ENCODE results near the gene AOC1.
"Not testable (repeated sequence)": the region's sequence is repeated elsewhere in the genome, so short reads cannot be mapped to it uniquely, and the experiment has no call there.

Gene AOC1

DNA sequence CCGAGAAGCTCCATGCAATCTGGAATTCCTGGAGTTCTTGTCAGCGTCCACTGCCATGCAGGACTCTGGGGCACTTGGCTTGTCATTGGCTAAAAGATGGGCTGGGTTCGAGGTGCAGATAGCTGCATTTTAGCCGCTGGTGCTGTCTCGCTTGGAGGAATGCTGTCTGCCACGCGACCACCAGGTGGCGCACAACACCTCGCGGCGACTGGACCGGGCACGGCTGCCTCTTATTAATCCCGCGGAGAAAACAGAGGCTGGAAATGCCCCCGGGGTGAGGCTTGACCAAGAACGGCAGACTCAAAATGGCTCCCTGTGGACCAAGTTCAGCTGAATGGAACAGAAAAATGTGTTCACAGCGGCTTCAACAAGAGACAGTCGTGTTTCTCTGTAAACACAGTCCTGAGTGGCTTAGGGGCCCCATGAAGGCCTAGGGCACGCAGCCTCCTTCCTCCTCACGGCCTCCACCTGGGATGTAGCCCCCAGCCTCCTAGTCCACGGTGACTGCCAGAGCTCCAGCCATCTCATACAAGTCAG, 46.2 kb downstream of the AOC1 start:
- no peak overlapping the region for H3K9ac ChIP-seq (ENCODE audit: low read length)
- no peak overlapping the region for H3K4me3 ChIP-seq (ENCODE audit: low read depth, low read length)
- H3K27ac ChIP-seq (ENCODE audit: low read depth, low read length), result no peak overlapping the region
- H3K4me1 ChIP-seq (ENCODE audit: control insufficient read depth, insufficient read depth, low read length), result peaks cover 22% of the 10 kb centered on the region
- no peaks in the 10 kb centered on the region for H3K36me3 ChIP-seq (ENCODE audit: control insufficient read depth, insufficient read depth, low read length)
- H3K27me3 ChIP-seq (ENCODE audit: control insufficient read depth, insufficient read depth, low read length), result peaks cover 37% of the 10 kb centered on the region
- H3K9me3 ChIP-seq (ENCODE audit: control insufficient read depth, insufficient read depth, low read depth, low read length), result peaks cover 7% of the 10 kb centered on the region; the same call in 1 of the 2 replicates

DNA sequence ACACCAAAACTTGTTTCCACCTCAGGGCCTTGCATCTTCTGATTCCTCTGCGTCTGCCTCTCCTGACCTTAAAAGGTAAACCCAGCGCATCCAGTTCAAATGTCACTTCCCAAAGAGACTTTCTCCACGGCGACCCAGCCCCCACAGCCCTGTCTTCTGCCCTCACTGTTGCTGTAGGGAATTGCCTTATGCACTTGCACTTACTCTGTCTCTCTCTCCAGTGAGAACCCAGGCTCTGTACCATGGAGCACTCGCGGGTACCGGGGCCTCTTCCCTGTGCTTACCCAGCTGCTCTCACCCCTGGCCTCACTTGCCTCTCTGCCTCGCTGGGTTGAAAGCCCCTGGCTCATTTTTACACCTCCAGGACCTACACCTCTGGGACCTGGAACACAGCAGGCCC, 48.4 kb downstream of the AOC1 start:
- Histone ChIP-seq H3K4me1 (ENCODE audit: control insufficient read depth, insufficient read depth, low read length) (peaks cover 22% of the 10 kb centered on the region), H3K36me3 (ENCODE audit: control insufficient read depth, insufficient read depth, low read length) (no peaks in the 10 kb centered on the region), H3K4me3 (ENCODE audit: low read depth, low read length) (no peak overlapping the region), H3K27me3 (ENCODE audit: control insufficient read depth, insufficient read depth, low read length) (peaks cover 39% of the 10 kb centered on the region), H3K9ac (ENCODE audit: low read length) (no peak overlapping the region), H3K27ac (ENCODE audit: low read depth, low read length) (no peak overlapping the region), H3K9me3 (ENCODE audit: control insufficient read depth, insufficient read depth, low read depth, low read length) (no peaks in the 10 kb centered on the region)

DNA sequence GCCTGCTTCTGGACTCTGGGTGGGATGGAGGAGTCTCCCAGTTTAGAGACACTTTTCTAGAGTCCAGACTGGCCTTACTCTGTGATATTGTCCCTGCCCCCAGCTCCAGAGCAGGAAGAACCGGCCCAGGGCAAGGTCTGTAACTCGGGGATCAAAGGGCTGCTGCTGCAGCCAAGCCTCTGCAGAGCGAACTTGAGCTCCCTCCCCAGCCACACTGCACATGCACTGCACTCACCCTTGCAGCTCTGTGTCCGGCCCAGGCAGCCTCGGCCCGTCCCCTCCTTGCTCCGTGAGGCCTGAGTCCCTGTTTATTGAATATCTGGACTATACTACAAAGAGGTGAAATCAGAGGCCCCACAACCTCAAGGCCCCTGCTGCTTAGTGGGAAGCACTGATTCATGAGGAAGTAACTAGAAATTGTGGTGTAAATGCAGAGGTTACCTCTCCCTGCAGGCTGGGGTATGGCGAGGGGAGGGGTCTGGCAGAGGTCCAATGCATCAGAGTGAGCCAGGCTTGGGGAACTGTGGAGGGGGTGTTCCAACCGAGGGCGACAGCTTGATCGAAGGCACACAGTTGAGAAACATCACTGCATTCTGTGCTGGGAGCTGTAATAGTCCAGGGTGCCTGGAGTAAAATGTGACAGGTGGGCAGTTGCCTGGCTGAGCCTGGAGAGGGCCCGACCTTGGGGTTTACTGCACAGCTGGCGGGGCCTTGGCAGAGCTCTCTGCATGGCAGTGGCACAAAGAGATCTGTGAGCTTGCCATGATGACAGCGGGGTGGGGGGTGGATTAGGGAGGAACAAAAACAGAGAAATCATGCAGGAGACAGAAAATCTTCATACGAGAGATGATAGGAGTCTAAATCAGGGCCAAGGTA, 49.1 kb downstream of the AOC1 start:
- Histone ChIP-seq H3K9me3 (ENCODE audit: control insufficient read depth, insufficient read depth, low read depth, low read length) (no peaks in the 10 kb centered on the region), H3K27me3 (ENCODE audit: control insufficient read depth, insufficient read depth, low read length) (peaks cover 43% of the 10 kb centered on the region), H3K4me3 (ENCODE audit: low read depth, low read length) (no peak overlapping the region), H3K4me1 (ENCODE audit: control insufficient read depth, insufficient read depth, low read length) (peaks cover 22% of the 10 kb centered on the region), H3K27ac (ENCODE audit: low read depth, low read length) (no peak overlapping the region), H3K9ac (ENCODE audit: low read length) (no peak overlapping the region), H3K36me3 (ENCODE audit: control insufficient read depth, insufficient read depth, low read length) (no peaks in the 10 kb centered on the region)

DNA sequence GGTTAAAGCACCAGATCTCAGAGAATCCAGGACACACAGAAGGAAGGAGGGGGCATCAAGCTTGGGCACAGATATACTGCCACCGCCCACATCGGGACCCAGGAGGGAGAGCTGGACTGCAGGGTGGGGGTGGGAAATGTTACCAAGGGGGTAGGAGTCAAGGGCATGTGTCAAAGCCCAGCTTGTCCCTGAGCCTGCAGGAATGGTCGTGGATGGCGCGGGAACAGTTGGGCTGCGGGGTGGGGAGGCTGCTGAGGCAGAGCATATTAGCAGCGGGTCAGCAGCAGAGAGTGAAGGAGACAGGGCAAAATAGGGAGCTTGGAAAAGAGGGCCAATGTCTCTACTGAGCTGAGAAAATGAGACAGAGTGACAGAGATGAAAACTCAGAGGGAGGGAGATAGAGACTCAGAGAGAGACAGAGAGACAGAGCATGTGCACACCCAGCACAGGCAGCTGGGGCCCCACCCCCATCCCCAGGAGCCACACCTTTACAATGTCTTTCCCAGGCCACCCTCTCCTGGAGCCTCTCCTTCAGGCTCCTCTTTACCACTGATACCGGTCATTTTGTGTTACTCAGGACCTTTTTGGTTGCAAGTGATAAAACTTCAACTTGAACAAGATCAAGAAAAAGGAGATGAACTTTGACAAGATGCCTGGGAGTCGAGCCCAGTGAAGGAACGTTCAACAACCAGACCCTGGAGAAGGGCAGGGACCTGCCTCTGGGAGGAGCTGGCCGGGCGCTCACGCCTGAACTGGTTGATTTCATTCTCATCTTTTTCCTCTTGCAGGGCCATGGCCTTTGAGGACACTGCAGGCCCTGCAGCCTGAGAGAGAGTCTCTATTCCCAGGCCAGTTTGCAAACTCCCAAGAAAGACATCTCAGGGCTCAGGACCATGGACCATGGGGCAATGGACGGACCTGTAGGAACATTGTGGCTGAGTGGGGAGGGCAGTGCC, 50.0 kb downstream of the AOC1 start:
- no peak overlapping the region for H3K27ac ChIP-seq (ENCODE audit: low read depth, low read length)
- peaks cover 35% of the 10 kb centered on the region for H3K27me3 ChIP-seq (ENCODE audit: control insufficient read depth, insufficient read depth, low read length)
- H3K9ac ChIP-seq (ENCODE audit: low read length), result no peak overlapping the region
- peaks cover 21% of the 10 kb centered on the region for H3K4me1 ChIP-seq (ENCODE audit: control insufficient read depth, insufficient read depth, low read length)
- H3K36me3 ChIP-seq (ENCODE audit: control insufficient read depth, insufficient read depth, low read length), result no peaks in the 10 kb centered on the region
- no peaks in the 10 kb centered on the region for H3K9me3 ChIP-seq (ENCODE audit: control insufficient read depth, insufficient read depth, low read depth, low read length)
- H3K4me3 ChIP-seq (ENCODE audit: low read depth, low read length), result no peak overlapping the region

DNA sequence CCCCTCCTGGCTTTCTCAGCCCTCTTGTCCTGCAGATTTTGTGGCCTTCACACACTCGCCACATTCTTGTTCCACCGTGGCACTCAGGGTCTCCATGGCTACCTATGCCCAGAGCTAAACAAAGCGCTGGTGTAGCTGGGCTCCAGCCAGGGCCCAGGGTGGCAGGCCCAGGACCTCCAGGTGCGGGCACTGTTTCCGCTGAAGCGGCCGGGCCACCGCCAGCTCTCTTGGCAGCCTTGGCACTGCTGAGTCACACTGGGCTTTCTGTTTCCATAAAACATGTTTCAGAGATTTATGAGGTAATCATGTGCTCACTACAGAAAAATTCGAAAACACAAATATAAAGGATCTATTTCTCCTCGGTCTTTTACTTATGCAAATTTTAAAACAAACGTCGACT, 51.3 kb downstream of the AOC1 start:
- H3K9me3 ChIP-seq (ENCODE audit: control insufficient read depth, insufficient read depth, low read depth, low read length), result no peaks in the 10 kb centered on the region
- H3K27ac ChIP-seq (ENCODE audit: low read depth, low read length), result no peak overlapping the region
- H3K27me3 ChIP-seq (ENCODE audit: control insufficient read depth, insufficient read depth, low read length), result peaks cover 28% of the 10 kb centered on the region
- peaks cover 19% of the 10 kb centered on the region for H3K4me1 ChIP-seq (ENCODE audit: control insufficient read depth, insufficient read depth, low read length)
- no peaks in the 10 kb centered on the region for H3K36me3 ChIP-seq (ENCODE audit: control insufficient read depth, insufficient read depth, low read length)
- no peak overlapping the region for H3K4me3 ChIP-seq (ENCODE audit: low read depth, low read length)
- H3K9ac ChIP-seq (ENCODE audit: low read length), result no peak overlapping the region

DNA sequence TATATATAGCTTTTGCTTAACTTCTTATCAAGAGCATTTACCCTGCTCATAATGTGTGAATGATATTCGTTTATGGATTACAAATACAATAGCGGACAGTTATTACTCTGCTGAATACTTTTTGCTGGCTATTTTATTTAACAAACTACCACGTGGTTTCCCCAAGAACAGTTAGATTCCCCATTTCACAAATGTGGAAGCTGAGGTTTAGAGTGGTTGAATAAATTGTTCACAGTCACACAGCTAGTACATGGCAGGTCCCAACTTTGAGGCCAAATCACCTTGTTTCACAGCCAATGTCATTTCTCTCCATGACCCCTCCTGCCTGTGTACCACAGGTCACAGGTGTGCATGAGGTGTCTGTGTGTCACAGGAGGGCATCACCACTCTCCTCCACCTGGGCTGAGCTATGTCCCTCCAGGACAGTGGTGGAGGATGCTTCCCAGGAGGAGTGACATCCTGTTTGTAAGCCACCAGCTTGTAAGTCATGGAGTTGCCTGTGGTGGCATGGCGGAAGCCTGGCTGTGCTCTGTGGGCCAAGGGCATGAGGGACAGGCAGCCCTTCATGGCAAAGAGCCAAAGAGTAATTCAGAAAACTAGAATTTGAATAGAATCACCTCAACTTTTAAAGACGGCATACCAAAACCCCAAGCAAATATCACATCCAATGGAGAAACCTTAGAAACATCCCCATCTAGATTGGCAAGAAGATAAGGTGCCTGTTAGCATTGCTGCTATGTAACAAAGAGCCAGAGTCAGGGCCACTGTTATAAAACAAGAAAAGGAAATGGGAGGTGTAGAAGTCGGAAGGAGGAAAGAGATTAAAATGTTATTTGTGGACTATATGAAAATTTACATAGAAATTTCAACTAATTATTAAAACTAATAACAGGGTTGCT, 51.9 kb downstream of the AOC1 start:
- Histone ChIP-seq H3K4me3 (ENCODE audit: low read depth, low read length) (no peak overlapping the region), H3K4me1 (ENCODE audit: control insufficient read depth, insufficient read depth, low read length) (peaks cover 19% of the 10 kb centered on the region), H3K9ac (ENCODE audit: low read length) (no peak overlapping the region), H3K27ac (ENCODE audit: low read depth, low read length) (no peak overlapping the region), H3K36me3 (ENCODE audit: control insufficient read depth, insufficient read depth, low read length) (no peaks in the 10 kb centered on the region), H3K27me3 (ENCODE audit: control insufficient read depth, insufficient read depth, low read length) (peaks cover 21% of the 10 kb centered on the region), H3K9me3 (ENCODE audit: control insufficient read depth, insufficient read depth, low read depth, low read length) (no peaks in the 10 kb centered on the region)

DNA sequence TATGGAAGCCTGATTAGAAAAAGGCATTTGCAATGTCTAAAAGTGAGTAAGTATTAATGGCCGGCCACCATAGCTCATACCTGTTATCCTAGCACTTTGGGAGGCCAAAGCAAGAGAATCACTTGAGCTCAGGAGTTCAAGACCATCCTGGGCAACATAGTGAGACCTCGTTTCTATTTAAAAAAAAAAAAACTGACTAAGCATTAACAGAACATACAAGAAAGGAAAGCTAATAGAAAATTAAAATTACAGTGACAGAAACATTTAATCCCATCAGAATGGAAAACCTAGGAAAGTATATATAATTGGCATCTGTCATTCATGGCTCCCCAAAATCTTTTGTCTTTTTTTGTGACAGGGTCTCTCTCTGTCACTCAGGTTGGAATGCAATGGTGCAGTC, 55.9 kb downstream of the AOC1 start:
- H3K9ac ChIP-seq (ENCODE audit: low read length), result no peak overlapping the region
- H3K36me3 ChIP-seq (ENCODE audit: control insufficient read depth, insufficient read depth, low read length), result no peaks in the 10 kb centered on the region
- no peak overlapping the region for H3K27ac ChIP-seq (ENCODE audit: low read depth, low read length)
- H3K4me1 ChIP-seq (ENCODE audit: control insufficient read depth, insufficient read depth, low read length), result peaks cover 8% of the 10 kb centered on the region
- H3K27me3 ChIP-seq (ENCODE audit: control insufficient read depth, insufficient read depth, low read length), result peaks cover 24% of the 10 kb centered on the region
- no peaks in the 10 kb centered on the region for H3K9me3 ChIP-seq (ENCODE audit: control insufficient read depth, insufficient read depth, low read depth, low read length)
- H3K4me3 ChIP-seq (ENCODE audit: low read depth, low read length), result no peak overlapping the region

DNA sequence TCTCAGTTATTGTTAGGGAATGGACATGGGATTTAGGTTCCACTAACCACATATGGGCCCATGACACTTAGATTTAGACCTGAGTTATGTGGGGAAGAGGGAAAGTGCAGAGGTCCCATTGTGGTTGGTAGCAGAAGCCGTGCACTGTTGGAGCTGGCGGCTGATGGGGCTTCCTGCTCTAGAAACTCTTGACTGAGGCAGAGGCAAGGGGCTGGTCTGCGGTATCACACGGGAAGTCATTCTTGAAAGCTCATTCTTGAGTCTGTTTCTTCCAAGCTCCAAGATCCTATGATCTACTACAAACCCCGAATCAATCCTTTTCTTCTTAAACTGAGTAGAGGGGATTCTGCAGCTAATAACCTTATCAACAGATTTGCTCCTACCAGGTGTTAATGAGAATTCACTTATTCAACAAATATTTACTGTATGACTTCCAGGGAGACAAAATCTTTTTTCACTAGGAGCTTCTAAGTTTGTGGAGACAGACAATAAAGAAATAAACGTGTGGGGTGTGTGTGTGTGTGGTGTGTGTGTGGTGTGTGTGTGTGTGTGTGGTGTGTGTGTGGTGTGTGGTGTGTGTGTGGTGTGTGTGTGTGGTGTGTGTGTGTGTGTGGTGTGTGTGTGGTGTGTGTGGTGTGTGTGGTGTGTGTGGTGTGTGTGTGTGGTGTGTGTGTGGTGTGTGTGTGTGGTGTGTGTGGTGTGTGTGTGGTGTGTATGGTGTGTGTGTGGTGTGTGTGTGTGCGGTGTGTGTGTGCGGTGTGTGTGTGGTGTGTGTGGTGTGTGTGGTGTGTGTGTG, 57.1 kb downstream of the AOC1 start:
- Histone ChIP-seq H3K27ac (ENCODE audit: low read depth, low read length) (no peak overlapping the region), H3K4me3 (ENCODE audit: low read depth, low read length) (no peak overlapping the region), H3K36me3 (ENCODE audit: control insufficient read depth, insufficient read depth, low read length) (no peaks in the 10 kb centered on the region), H3K9me3 (ENCODE audit: control insufficient read depth, insufficient read depth, low read depth, low read length) (no peaks in the 10 kb centered on the region), H3K27me3 (ENCODE audit: control insufficient read depth, insufficient read depth, low read length) (peaks cover 27% of the 10 kb centered on the region), H3K9ac (ENCODE audit: low read length) (no peak overlapping the region), H3K4me1 (ENCODE audit: control insufficient read depth, insufficient read depth, low read length) (peaks cover 8% of the 10 kb centered on the region)

DNA sequence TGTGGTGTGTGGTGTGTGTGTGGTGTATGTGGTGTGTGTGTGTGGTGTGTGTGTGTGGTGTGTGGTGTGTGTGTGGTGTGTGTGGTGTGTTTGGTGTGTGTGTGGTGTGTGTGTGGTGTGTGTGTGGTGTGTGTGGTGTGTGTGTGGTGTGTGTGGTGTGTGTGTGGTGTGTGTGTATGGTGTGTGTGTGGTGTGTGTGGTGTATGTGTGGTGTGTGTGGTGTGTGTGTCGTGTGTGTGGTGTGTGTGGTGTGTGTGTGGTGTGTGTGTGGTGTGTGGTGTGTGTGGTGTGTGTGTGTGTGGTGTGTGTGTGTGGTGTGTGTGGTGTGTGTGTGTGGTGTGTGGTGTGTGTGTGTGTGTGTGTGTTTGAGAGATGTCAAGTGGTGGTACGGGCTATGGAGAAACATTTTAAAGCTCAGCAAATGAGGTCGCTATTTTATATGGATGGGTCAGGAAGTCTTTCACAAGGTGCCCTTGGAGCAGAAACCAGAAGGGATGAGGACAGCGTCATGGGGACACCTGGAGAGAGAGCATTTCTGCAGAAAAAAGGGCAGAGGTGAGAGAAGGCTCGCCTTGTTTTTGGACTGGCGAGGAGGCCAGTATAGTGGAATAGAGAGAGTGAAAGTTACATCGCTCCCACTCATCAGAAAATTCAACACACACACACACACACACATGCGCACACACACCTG, 58.1 kb downstream of the AOC1 start:
- H3K9ac ChIP-seq (ENCODE audit: low read length); H3K36me3 ChIP-seq (ENCODE audit: control insufficient read depth, insufficient read depth, low read length); H3K4me1 ChIP-seq (ENCODE audit: control insufficient read depth, insufficient read depth, low read length); H3K9me3 ChIP-seq (ENCODE audit: control insufficient read depth, insufficient read depth, low read depth, low read length); H3K4me3 ChIP-seq (ENCODE audit: low read depth, low read length); H3K27ac ChIP-seq (ENCODE audit: low read depth, low read length): not testable (repeated sequence)
- H3K27me3 ChIP-seq (ENCODE audit: control insufficient read depth, insufficient read depth, low read length), result peaks cover 30% of the 10 kb centered on the region
